Activated T-helper 9 cell treated with anti-CD3 and anti-CD28 coated beads, Interleukin-2, amount 50 U/mL, for 16 hours (primary cell): Measurements from ENCODE around the gene CDKAL1.

Source experiments
- DNase-seq: peaks from one replicate; pipeline ENCODE4 v3.0.0-alpha.2; 2020; ENCODE audit warnings: low read depth

CDKAL1 gene

GRCh38 chr6:20927130-20927860, 393.0 kb downstream of the CDKAL1 start:
- DNase-seq: no peak

- DNase-seq: no peak
These were observed 395.0 kb downstream of the CDKAL1 start for GRCh38 chr6:20929283-20929682.

- DNase-seq: no peak
These were observed 396.8 kb downstream of the CDKAL1 start for GRCh38 chr6:20931093-20931492.

- DNase-seq: no peak
These were observed 397.5 kb downstream of the CDKAL1 start for GRCh38 chr6:20931772-20932171.

- no peak for DNase-seq
These were observed 398.0 kb downstream of the CDKAL1 start for GRCh38 chr6:20932284-20932683.

GRCh38 chr6:20933057-20933788, 399.0 kb downstream of the CDKAL1 start:
- DNase-seq: no peak

GRCh38 chr6:20936949-20937348, 402.7 kb downstream of the CDKAL1 start:
- DNase-seq: no peak

- no peak for DNase-seq
These were observed 405.0 kb downstream of the CDKAL1 start for GRCh38 chr6:20939161-20939775.

- DNase-seq: no peak
These were observed 408.9 kb downstream of the CDKAL1 start for GRCh38 chr6:20943040-20943627.

- DNase-seq: no peak
These were observed 409.7 kb downstream of the CDKAL1 start for GRCh38 chr6:20943922-20944321.

GRCh38 chr6:20946022-20946421, 411.8 kb downstream of the CDKAL1 start:
- no peak for DNase-seq

GRCh38 chr6:20946890-20947289, 412.6 kb downstream of the CDKAL1 start:
- DNase-seq: no peak

GRCh38 chr6:20947977-20948376, 413.7 kb downstream of the CDKAL1 start:
- no peak for DNase-seq

GRCh38 chr6:20948556-20948955, 414.3 kb downstream of the CDKAL1 start:
- no peak for DNase-seq

GRCh38 chr6:20949138-20949537, 414.9 kb downstream of the CDKAL1 start:
- DNase-seq: no peak

- DNase-seq: no peak
These were observed 418.6 kb downstream of the CDKAL1 start for GRCh38 chr6:20952699-20953474.

- DNase-seq: no peak
These were observed 420.1 kb downstream of the CDKAL1 start for GRCh38 chr6:20954315-20954714.

- DNase-seq: no peak
These were observed 420.9 kb downstream of the CDKAL1 start for GRCh38 chr6:20955131-20955530.

- DNase-seq: no peak
These were observed 421.5 kb downstream of the CDKAL1 start for GRCh38 chr6:20955751-20956150.

- no peak for DNase-seq
These were observed 425.8 kb downstream of the CDKAL1 start for GRCh38 chr6:20960067-20960466.

- no peak for DNase-seq
These were observed 431.0 kb downstream of the CDKAL1 start for GRCh38 chr6:20965276-20965675.

- DNase-seq: no peak
These were observed 431.7 kb downstream of the CDKAL1 start for GRCh38 chr6:20965915-20966314.
